Measurements from ENCODE around the gene TTC9. TPM values are rescaled to one million over a fixed set of nuclear protein-coding genes. Genes with fewer than 3 reads are reported as not detected.

TTC9 gene
- total and polyA plus RNA-seq, 3 donors from 2014 or later = 1.5 to 2.4 (median 2.4) TPM

DNA sequence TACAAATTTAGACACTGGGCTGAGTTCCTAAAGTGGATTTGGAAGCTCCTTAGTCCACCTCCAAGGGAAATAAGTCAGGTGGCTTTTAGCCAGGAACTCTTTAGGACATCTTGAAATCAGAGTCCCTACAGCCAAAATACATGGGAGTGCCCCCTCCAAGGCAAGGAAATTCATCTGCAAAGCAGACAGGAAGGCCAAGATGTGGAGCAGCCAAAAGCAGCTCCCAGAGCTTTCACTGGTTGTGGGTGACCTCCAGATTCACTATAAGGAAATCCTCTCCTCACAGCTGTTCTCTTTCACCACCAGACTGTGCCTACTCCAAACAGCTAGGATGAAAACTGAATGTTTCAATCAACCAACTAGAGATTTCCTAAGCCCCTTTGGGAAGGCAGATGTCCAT, 6.6 kb downstream of the TTC9 start:
- Histone ChIP-seq H3K9me3 (no peaks in the 10 kb centered on the region), H3K4me3 (no peak overlapping the region), H3K27ac (no peak overlapping the region), H3K4me1 (no peaks in the 10 kb centered on the region), H3K27me3 (no peaks in the 10 kb centered on the region), H3K36me3 (ENCODE audit: low read depth, missing control alignments) (no peaks in the 10 kb centered on the region)
- no peak for DNase-seq
- intact Hi-C loops (cut with DNase I; ENCODE audit: low total_unique reads) = no loop called here
- TF ChIP-seq, protein P1, sequence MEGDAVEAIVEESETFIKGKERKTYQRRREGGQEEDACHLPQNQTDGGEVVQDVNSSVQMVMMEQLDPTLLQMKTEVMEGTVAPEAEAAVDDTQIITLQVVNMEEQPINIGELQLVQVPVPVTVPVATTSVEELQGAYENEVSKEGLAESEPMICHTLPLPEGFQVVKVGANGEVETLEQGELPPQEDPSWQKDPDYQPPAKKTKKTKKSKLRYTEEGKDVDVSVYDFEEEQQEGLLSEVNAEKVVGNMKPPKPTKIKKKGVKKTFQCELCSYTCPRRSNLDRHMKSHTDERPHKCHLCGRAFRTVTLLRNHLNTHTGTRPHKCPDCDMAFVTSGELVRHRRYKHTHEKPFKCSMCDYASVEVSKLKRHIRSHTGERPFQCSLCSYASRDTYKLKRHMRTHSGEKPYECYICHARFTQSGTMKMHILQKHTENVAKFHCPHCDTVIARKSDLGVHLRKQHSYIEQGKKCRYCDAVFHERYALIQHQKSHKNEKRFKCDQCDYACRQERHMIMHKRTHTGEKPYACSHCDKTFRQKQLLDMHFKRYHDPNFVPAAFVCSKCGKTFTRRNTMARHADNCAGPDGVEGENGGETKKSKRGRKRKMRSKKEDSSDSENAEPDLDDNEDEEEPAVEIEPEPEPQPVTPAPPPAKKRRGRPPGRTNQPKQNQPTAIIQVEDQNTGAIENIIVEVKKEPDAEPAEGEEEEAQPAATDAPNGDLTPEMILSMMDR (IDR thresholded peaks at IDR 0.05) = no peak
- no peak for TF ChIP-seq POLR2A (IDR thresholded peaks at IDR 0.05)

DNA sequence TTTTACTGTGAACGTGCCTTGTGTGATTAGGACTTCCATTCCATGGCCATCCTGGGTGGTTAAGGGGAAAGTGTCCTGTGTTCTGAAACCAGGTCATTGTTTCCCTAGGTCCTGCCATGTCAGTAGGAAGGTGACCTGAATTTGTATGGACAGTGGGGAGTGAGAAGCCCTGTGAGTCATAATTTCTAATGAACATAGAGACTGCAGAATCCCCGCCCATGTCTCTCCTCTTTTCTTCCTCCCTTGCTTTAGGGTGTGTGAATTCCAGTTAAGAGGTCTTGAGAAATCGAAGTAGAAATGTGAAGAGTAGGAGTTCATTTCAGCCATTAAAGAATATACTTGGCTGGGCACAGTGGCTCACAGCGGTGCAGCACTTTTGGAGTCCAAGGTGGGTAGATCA, 8.1 kb downstream of the TTC9 start:
- H3K4me3 ChIP-seq = no peak overlapping the region
- DNase-seq = no peak
- intact Hi-C loops (cut with DNase I; ENCODE audit: low total_unique reads) = no loop called here
- no peaks in the 10 kb centered on the region for H3K36me3 ChIP-seq (ENCODE audit: low read depth, missing control alignments)
- WGBS, 2 donors = 89 to 94% methylated on average over 4 of the region's 4 CpGs
- no peaks in the 10 kb centered on the region for H3K9me3 ChIP-seq
- no peak overlapping the region for H3K27ac ChIP-seq
- H3K4me1 ChIP-seq = no peaks in the 10 kb centered on the region
- TF ChIP-seq, protein P1 (IDR thresholded peaks at IDR 0.05) = no peak
- no peak for TF ChIP-seq POLR2A (IDR thresholded peaks at IDR 0.05)
- no peaks in the 10 kb centered on the region for H3K27me3 ChIP-seq

DNA sequence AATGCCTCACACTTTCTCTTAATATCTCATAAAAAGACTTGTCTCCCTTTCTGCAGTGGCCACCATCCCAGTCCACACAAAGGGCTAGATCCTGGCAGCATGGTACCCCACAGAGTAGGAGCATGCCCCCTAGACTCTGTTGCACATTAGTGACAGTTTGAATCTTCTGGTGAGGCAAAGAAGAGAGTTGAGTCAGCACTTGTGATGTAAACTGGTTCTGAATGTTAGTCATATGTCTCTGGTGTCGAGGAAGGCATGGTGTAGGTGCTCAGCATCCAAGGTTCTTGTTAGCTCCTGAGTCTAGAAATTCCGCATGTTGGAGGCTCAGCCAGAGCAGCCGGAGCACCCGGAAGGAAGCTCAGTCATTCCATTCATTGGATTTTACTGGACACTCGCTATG, 9.8 kb downstream of the TTC9 start:
- no peaks in the 10 kb centered on the region for H3K4me1 ChIP-seq
- no peak for DNase-seq
- H3K9me3 ChIP-seq = no peaks in the 10 kb centered on the region
- H3K36me3 ChIP-seq (ENCODE audit: low read depth, missing control alignments) = no peaks in the 10 kb centered on the region
- intact Hi-C loops (cut with DNase I; ENCODE audit: low total_unique reads) = no loop called here
- no peak overlapping the region for H3K27ac ChIP-seq
- no peaks in the 10 kb centered on the region for H3K27me3 ChIP-seq
- TF ChIP-seq POLR2A (IDR thresholded peaks at IDR 0.05) = no peak
- TF ChIP-seq, protein P1 (IDR thresholded peaks at IDR 0.05) = no peak
- H3K4me3 ChIP-seq = no peak overlapping the region
- 91 to 99% methylated on average over 5 of the region's 5 CpGs for WGBS, 2 donors

DNA sequence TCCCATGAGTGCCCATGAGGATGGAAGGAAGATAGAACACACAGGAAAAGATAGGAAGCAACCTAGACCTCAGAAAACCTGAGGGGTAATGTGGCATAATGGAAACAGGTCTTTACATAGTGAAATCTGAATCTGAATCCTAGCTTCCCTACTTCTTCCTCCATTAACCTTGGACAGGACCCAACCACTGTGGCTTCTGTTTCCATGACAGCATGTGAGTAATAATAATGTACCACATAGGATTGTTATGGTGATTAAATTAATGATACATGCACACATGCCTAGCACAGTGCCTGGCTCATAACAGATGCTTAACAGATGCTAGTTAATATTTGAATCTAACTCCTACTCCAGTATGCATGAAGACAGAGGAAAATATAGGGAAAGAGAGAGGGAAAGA, 11.2 kb downstream of the TTC9 start:
- intact Hi-C loops (cut with DNase I; ENCODE audit: low total_unique reads) = no loop called here
- no peak for DNase-seq
- Histone ChIP-seq H3K36me3 (ENCODE audit: low read depth, missing control alignments) (no peaks in the 10 kb centered on the region), H3K4me1 (no peaks in the 10 kb centered on the region), H3K27ac (no peak overlapping the region), H3K9me3 (no peaks in the 10 kb centered on the region), H3K4me3 (no peak overlapping the region), H3K27me3 (no peaks in the 10 kb centered on the region)
- TF ChIP-seq, protein P1 (IDR thresholded peaks at IDR 0.05) = no peak
- no peak for TF ChIP-seq POLR2A (IDR thresholded peaks at IDR 0.05)

DNA sequence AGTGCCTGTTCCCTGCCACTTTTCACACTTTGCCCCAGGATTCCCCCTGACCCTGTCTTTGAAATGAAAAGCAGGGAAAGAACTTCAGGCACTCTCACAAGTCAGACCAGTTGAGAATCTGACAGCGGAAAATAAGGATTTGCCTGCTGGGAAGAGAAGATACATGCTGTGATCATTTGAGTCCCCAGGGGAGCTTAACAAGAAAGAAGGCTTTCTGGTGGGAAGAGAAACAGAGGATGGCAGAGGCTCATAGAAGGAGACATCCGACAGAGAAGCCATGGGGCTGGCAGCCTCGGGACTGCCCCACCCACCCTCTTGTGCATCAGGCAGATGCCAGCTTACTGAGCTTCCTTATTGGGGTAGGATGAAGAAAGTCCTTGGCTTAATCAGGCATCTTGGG, 11.9 kb downstream of the TTC9 start:
- Histone ChIP-seq H3K4me3 (no peak overlapping the region), H3K9me3 (no peaks in the 10 kb centered on the region), H3K36me3 (ENCODE audit: low read depth, missing control alignments) (no peaks in the 10 kb centered on the region), H3K27ac (no peak overlapping the region), H3K27me3 (no peaks in the 10 kb centered on the region), H3K4me1 (no peaks in the 10 kb centered on the region)
- 42 to 68% methylated on average over 3 of the region's 3 CpGs for WGBS, 2 donors
- TF ChIP-seq, protein P1 (IDR thresholded peaks at IDR 0.05) = no peak
- no peak for TF ChIP-seq POLR2A (IDR thresholded peaks at IDR 0.05)
- intact Hi-C loops (cut with DNase I; ENCODE audit: low total_unique reads) = no loop called here
- no peak for DNase-seq

Data from testis (tissue), 3 donors.